GM12878 (cell line): ENCODE results near the gene SLC22A6. TPM values are rescaled to one million over a fixed set of nuclear protein-coding genes. Genes with fewer than 3 reads are reported as not detected.

Experiments
- ATAC-seq: fragments of 200-7000 bp; cut with Tn5 transposase; 3 replicates; pipeline ENCODE4 v1.9.1; 2020; ENCODE audit warnings: mild to moderate bottlenecking, moderate library complexity
- BruUV-seq: library from RNA; stranded (reverse); fragments of 400-500 nt; replicated peaks from 2 replicates; lab custom pipeline; 2021; lab: Mats Ljungman, UMichigan
- CTCF ChIA-PET: fragments of 300-600 bp; sonication (Branson Sonifier 250); formaldehyde crosslinking; extraction: SDS; loops from one replicate; lab custom pipeline; 2021; ENCODE audit warnings: inconsistent platforms; lab: Yijun Ruan, JAX
- POLR2A ChIA-PET: fragments of 350-600 bp; formaldehyde crosslinking; extraction: SDS; loops from one replicate; lab custom pipeline; 2021; ENCODE audit warnings: inconsistent platforms; lab: Charles Lee
- RAD21 ChIA-PET: fragments of 300-600 bp; sonication (Branson Sonifier 250); formaldehyde crosslinking; loops from one replicate; lab custom pipeline; 2023; ENCODE audit warnings: antibody characterized with exemption; ENCODE audit not compliant: unreplicated experiment; lab: Charles Lee
- SMC1A ChIA-PET: fragments of 300-600 bp; sonication (Branson Sonifier 250); formaldehyde crosslinking; loops from one replicate; lab custom pipeline; 2023; ENCODE audit not compliant: unreplicated experiment, uncharacterized antibody; lab: Charles Lee
- DNase-seq: peaks from one replicate; pipeline ENCODE4 v3.0.0-alpha.2; 2011; ENCODE audit warnings: low read depth, low spot score
- FAIRE-seq: peaks from 3 replicates; lab custom pipeline; 2011; peaks lifted over from hg19 to GRCh38; lab: Jason Lieb, UNC
- H2AFZ ChIP-seq: 2 replicates; pipeline ENCODE4 v1.6.0; 2011; ENCODE audit warnings: low read depth, low read length, control low read depth; ENCODE audit not compliant: control insufficient read depth
- H3K27ac ChIP-seq: 2 replicates; pipeline ENCODE4 v1.5.1; 2011; ENCODE audit warnings: control low read depth; ENCODE audit not compliant: control insufficient read depth, insufficient read depth
- H3K27me3 ChIP-seq, 2 experiments: replicated peaks in 1 of 2; 2 replicates each; pipeline versions ENCODE4 v1.6.0 to v1.6.1; 2011; ENCODE audit warnings: low read length in 1 of 2; ENCODE audit not compliant: control insufficient read depth in 2 of 2, insufficient read depth in 2 of 2
- H3K36me3 ChIP-seq, 2 experiments: 2 replicates each; pipeline ENCODE4 v1.5.1; 2011; ENCODE audit warnings: low read length in 1 of 2; ENCODE audit not compliant: control insufficient read depth in 2 of 2, insufficient read depth in 2 of 2
- H3K4me1 ChIP-seq: 2 replicates; pipeline ENCODE4 v1.6.1; 2011; ENCODE audit warnings: mild to moderate bottlenecking, low read length, moderate library complexity, mixed read lengths; ENCODE audit not compliant: control insufficient read depth, insufficient read depth
- H3K4me2 ChIP-seq: 2 replicates; pipeline ENCODE4 v1.6.0; 2011; ENCODE audit warnings: control low read depth; ENCODE audit not compliant: control insufficient read depth, insufficient read depth
- H3K4me3 ChIP-seq: fragments of 200-600 bp; sonication (generic); 2 replicates; pipeline ENCODE4 v1.5.1; 2016
- H3K79me2 ChIP-seq: 2 replicates; pipeline ENCODE4 v1.6.0; 2011; ENCODE audit warnings: low read length; ENCODE audit not compliant: control insufficient read depth, insufficient read depth
- H3K9ac ChIP-seq: 2 replicates; pipeline ENCODE4 v1.8.0; 2011; ENCODE audit warnings: low read length, control low read depth, mixed read lengths; ENCODE audit not compliant: control insufficient read depth, insufficient read depth
- H3K9me3 ChIP-seq: replicated peaks from 3 replicates; pipeline ENCODE4 v1.5.1; 2011; ENCODE audit warnings: mild to moderate bottlenecking, low read length; ENCODE audit not compliant: control insufficient read depth, insufficient read depth
- H4K20me1 ChIP-seq: 2 replicates; pipeline ENCODE4 v1.6.0; 2011; ENCODE audit not compliant: control insufficient read depth, insufficient read depth
- ATF7 ChIP-seq: fragments of 450-650 bp; IDR thresholded peaks from 2 replicates; pipeline ENCODE4 v1.6.1; 2016; ENCODE audit warnings: low read depth, mild to moderate bottlenecking
- CBX5 ChIP-seq: sonication (generic); IDR thresholded peaks from 2 replicates; pipeline ENCODE4 v1.6.1; 2016; ENCODE audit warnings: low read depth, moderate library complexity, mild to moderate bottlenecking, inconsistent platforms
- EED ChIP-seq: sonication (generic); IDR thresholded peaks from 2 replicates; pipeline ENCODE4 v1.6.1; 2016; ENCODE audit warnings: antibody characterized with exemption, low read depth
- EGR1 ChIP-seq, 2 experiments: IDR thresholded peaks; 1 replicate in 1 of 2; 2 replicates in 1 of 2; pipeline ENCODE4 v1.6.1; 2011 to 2012; ENCODE audit warnings: low read depth in 2 of 2, low read length in 2 of 2, borderline replicate concordance in 1 of 2, mild to moderate bottlenecking in 1 of 2, moderate library complexity in 1 of 2
- ESRRA ChIP-seq: IDR thresholded peaks from 2 replicates; pipeline ENCODE4 v1.6.1; 2012; ENCODE audit warnings: mild to moderate bottlenecking, low read length, improper control_type of control experiment
- FOS ChIP-seq: IDR thresholded peaks from 3 replicates; pipeline ENCODE4 v1.6.1; 2011; ENCODE audit warnings: borderline replicate concordance; ENCODE audit not compliant: insufficient read length; ENCODE audit errors: extremely low read depth
- FOXK2 ChIP-seq: fragments of 450-650 bp; IDR thresholded peaks from 2 replicates; pipeline ENCODE4 v1.6.1; 2017; ENCODE audit warnings: mild to moderate bottlenecking, moderate library complexity
- GATAD2B ChIP-seq: fragments of 450-650 bp; conservative IDR thresholded peaks from 2 replicates; pipeline ENCODE4 v1.6.1; 2017; ENCODE audit warnings: low read depth, mild to moderate bottlenecking, moderate library complexity
- HDAC6 ChIP-seq: fragments of 200-600 bp; sonication (generic); IDR thresholded peaks from one replicate; pipeline ENCODE4 v1.8.0; 2017; ENCODE audit warnings: antibody characterized with exemption; ENCODE audit not compliant: unreplicated experiment
- MEF2A ChIP-seq: IDR thresholded peaks from 2 replicates; pipeline ENCODE4 v1.6.1; 2011; ENCODE audit warnings: low read depth, mild to moderate bottlenecking, low read length, moderate library complexity; ENCODE audit not compliant: insufficient read depth
- MTA2 ChIP-seq: fragments of 450-650 bp; IDR thresholded peaks from 2 replicates; pipeline ENCODE4 v1.6.1; 2016; ENCODE audit warnings: low read depth, mild to moderate bottlenecking, moderate library complexity
- MTA3 ChIP-seq: IDR thresholded peaks from 2 replicates; pipeline ENCODE4 v1.6.1; 2012; ENCODE audit warnings: low read length, inconsistent platforms, borderline replicate concordance
- NFYA ChIP-seq: IDR thresholded peaks from 2 replicates; pipeline ENCODE4 v1.6.1; 2011; ENCODE audit warnings: low read depth, mild to moderate bottlenecking, low read length, improper control_type of control experiment, borderline replicate concordance
- NRF1 ChIP-seq: conservative IDR thresholded peaks from 2 replicates; pipeline ENCODE4 v1.6.1; 2011; ENCODE audit warnings: mild to moderate bottlenecking, low read depth, low read length, improper control_type of control experiment
- PAX8 ChIP-seq: fragments of 450-650 bp; IDR thresholded peaks from 2 replicates; pipeline ENCODE4 v1.6.1; 2017; ENCODE audit warnings: mild to moderate bottlenecking, moderate library complexity
- POLR2AphosphoS5 ChIP-seq: IDR thresholded peaks from 2 replicates; pipeline ENCODE4 v1.6.1; 2011; ENCODE audit warnings: mild to moderate bottlenecking, low read length, inconsistent platforms
- SREBF1 ChIP-seq: IDR thresholded peaks from 2 replicates; pipeline ENCODE4 v1.6.1; 2012; ENCODE audit warnings: mild to moderate bottlenecking, low read length
- TAF1 ChIP-seq: IDR thresholded peaks from 2 replicates; pipeline ENCODE4 v1.6.1; 2011; ENCODE audit warnings: mild to moderate bottlenecking, low read depth, low read length, borderline replicate concordance
- WGBS: methylation state at CpG from one replicate; pipeline ENCODE4 v1.1.6; 2016; ENCODE audit warnings: low lambda C conversion rate; ENCODE audit not compliant: insufficient replicate concordance, insufficient coverage; ENCODE audit errors: missing lambda C conversion rate; 5-methylcytosine and 5-hydroxymethylcytosine counted together
- in situ Hi-C: fragments of 300-500 bp; cut with MboI; formaldehyde crosslinking; loops from 9 replicates; pipeline ENCODE4 v1.14.3; 2018; ENCODE audit warnings: mixed read lengths
- intact Hi-C: fragments of 100-400 bp; cut with micrococcal nuclease; formaldehyde crosslinking; loops from one replicate; pipeline ENCODE4 v1.14.2; 2022; ENCODE audit not compliant: unreplicated experiment
- polyA plus RNA-seq, 11 experiments: library from polyadenylated mRNA; depleted of rRNA in 4 of 11; unstranded in 6 of 11; stranded (reverse) in 5 of 11; fragments of >200 nt; fragmentation: Nextera tagmentation in 4 of 11; fragmentation: Illumina TruSeq in 1 of 11; extraction: Ambion mirVana in 4 of 11; extraction: Trizol in 1 of 11; gene quantifications; 1 replicate in 1 of 11; 2 replicates in 10 of 11; pipeline versions ENCODE4 v1.2.1 to v1.2.3, GENCODE V29; 2011 to 2016; ENCODE audit warnings: inconsistent platforms in 2 of 11, missing spikeins in 2 of 11, low read depth in 1 of 11
- total RNA-seq, 4 experiments: library from RNA; depleted of rRNA in 3 of 4; stranded (reverse); fragments of >200 nt in 3 of 4; fragmentation: Illumina TruSeq in 1 of 4; extraction: Trizol in 1 of 4; gene quantifications; 2 replicates each; pipeline versions ENCODE4 v1.2.1 to v1.2.3, GENCODE V29; 2013 to 2021
- TF ChIP-seq, protein P1 (sequence below): fragments of 450-650 bp; IDR thresholded peaks from 2 replicates; pipeline ENCODE4 v1.6.1; 2018; ENCODE audit warnings: borderline replicate concordance, mild to moderate bottlenecking; ENCODE audit not compliant: partially characterized antibody

The SLC22A6 gene
- total and polyA plus RNA-seq, 10 of the 15 experiments (the other 5 are each of a cell fraction or from before 2014, with no cell fraction given) = not detected

- no TSS peak for BruUV-seq
- H3K36me3 ChIP-seq = no peaks in the 10 kb centered on the region
- ChIA-PET SMC1A (interaction anchor here (1.3 to 7.7 kb wide), 3 partner anchors 32 to 191 kb away, joined by 3 to 116 read pairs (median 3); no protein-coding TSS in a partner anchor), RAD21 (interaction anchor here (1.0 to 4.7 kb wide), 6 partner anchors 14 to 119 kb away, joined by 3 to 71 read pairs (median 12); no protein-coding TSS in a partner anchor), POLR2A (interaction anchor here (1.3 kb wide), 1 partner anchor 117 kb away, joined by 3 read pairs; no protein-coding TSS in a partner anchor), CTCF (interaction anchor here (0.7 to 8.3 kb wide), 12 partner anchors 9 to 627 kb away, joined by 3 to 327 read pairs (median 6); no protein-coding TSS in a partner anchor)
- DNase-seq (no peak), ATAC-seq (no peak), FAIRE-seq (no peak)
- no peak overlapping the region for H3K27ac ChIP-seq
- peaks cover 0 to 4% of the 10 kb centered on the region in 2 experiments; a peak in 1 of 4 replicates for H3K27me3 ChIP-seq
- in situ Hi-C loops = loop anchor here (5.0 kb wide), 1 partner anchor 115 kb away; no protein-coding TSS in a partner anchor
- WGBS = 17% methylated on average over 6 of the region's 6 CpGs
- TF ChIP-seq HDAC6 = no peak
- no peak for TF ChIP-seq CBX5
- TF ChIP-seq ESRRA = no peak
- TF ChIP-seq FOXK2 = no peak
- TF ChIP-seq, protein P1, sequence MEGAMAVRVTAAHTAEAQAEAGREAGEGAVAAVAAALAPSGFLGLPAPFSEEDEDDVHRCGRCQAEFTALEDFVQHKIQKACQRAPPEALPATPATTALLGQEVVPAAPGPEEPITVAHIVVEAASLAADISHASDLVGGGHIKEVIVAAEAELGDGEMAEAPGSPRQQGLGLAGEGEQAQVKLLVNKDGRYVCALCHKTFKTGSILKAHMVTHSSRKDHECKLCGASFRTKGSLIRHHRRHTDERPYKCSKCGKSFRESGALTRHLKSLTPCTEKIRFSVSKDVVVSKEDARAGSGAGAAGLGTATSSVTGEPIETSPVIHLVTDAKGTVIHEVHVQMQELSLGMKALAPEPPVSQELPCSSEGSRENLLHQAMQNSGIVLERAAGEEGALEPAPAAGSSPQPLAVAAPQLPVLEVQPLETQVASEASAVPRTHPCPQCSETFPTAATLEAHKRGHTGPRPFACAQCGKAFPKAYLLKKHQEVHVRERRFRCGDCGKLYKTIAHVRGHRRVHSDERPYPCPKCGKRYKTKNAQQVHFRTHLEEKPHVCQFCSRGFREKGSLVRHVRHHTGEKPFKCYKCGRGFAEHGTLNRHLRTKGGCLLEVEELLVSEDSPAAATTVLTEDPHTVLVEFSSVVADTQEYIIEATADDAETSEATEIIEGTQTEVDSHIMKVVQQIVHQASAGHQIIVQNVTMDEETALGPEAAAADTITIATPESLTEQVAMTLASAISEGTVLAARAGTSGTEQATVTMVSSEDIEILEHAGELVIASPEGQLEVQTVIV = no peak
- no peak for TF ChIP-seq POLR2AphosphoS5
- no peak for TF ChIP-seq GATAD2B
- TF ChIP-seq ATF7 = no peak
- no peak for TF ChIP-seq NRF1
- no peak for TF ChIP-seq MTA3
- no peak for TF ChIP-seq NFYA
- no peak for TF ChIP-seq TAF1
- no peak for TF ChIP-seq SREBF1
- no peak for TF ChIP-seq PAX8
- TF ChIP-seq FOS = no peak
- TF ChIP-seq EGR1 (IDR thresholded peaks at IDR 0.05; ENCODE audit: borderline replicate concordance in 1 of 2, low read depth in 2 of 2, low read length in 2 of 2) = no peak
- no peak for TF ChIP-seq MEF2A
- TF ChIP-seq MTA2 = no peak
- TF ChIP-seq EED = no peak
- H3K4me3 ChIP-seq = no peak overlapping the region
- peaks cover 3% of the 10 kb centered on the region; the same call in 1 of the 2 replicates for H3K4me1 ChIP-seq
- peaks cover 4% of the 10 kb centered on the region; the same call in 1 of the 2 replicates for H4K20me1 ChIP-seq
- no peak overlapping the region for H3K4me2 ChIP-seq
- H3K9ac ChIP-seq = no peak overlapping the region
- H2AFZ ChIP-seq = no peak overlapping the region
- H3K79me2 ChIP-seq = no peaks in the 10 kb centered on the region
- no peaks in the 10 kb centered on the region for H3K9me3 ChIP-seq
- intact Hi-C loops = no loop called here
Observed at GRCh38 chr11:63022441-63022840, 37.7 kb upstream of the SLC22A6 start.
